Epidermal melanocyte (primary cell): ENCODE data around the gene BRD7.
"Not testable (repeated sequence)": the region's sequence is repeated elsewhere in the genome, so short reads cannot be mapped to it uniquely, and the experiment has no call there.

Experiments used
- DNase-seq: peaks from one replicate; pipeline ENCODE4 v3.0.0; 2011; ENCODE audit warnings: low spot score; ENCODE audit not compliant: insufficient read length

The BRD7 gene

GRCh38 chr16:50360033-50360778 is 8.6 kb downstream of the BRD7 start:
- DNase-seq = no peak

- no peak for DNase-seq
These were observed 9.2 kb downstream of the BRD7 start for GRCh38 chr16:50359626-50360025.

GRCh38 chr16:50354629-50355456 is 13.9 kb downstream of the BRD7 start:
- DNase-seq = no peak

GRCh38 chr16:50354082-50354481 is 14.7 kb downstream of the BRD7 start:
- DNase-seq = no peak

GRCh38 chr16:50351952-50352351 is 16.8 kb downstream of the BRD7 start:
- no peak for DNase-seq

GRCh38 chr16:50351116-50351515 is 17.7 kb downstream of the BRD7 start:
- no peak for DNase-seq

GRCh38 chr16:50345210-50345609 is 23.6 kb downstream of the BRD7 start:
- DNase-seq = not testable (repeated sequence)

GRCh38 chr16:50343566-50343965 is 25.2 kb downstream of the BRD7 start:
- DNase-seq = not testable (repeated sequence)

- no peak for DNase-seq
These were observed 28.2 kb downstream of the BRD7 start for GRCh38 chr16:50340578-50340977.

GRCh38 chr16:50338371-50339231 is 30.2 kb downstream of the BRD7 start:
- no peak for DNase-seq

- no peak for DNase-seq
These were observed 31.9 kb downstream of the BRD7 start for GRCh38 chr16:50336884-50337283.

- no peak for DNase-seq
These were observed 33.4 kb downstream of the BRD7 start for GRCh38 chr16:50335196-50335958.

- DNase-seq = no peak
These were observed 34.4 kb downstream of the BRD7 start for GRCh38 chr16:50334106-50334975.

GRCh38 chr16:50332599-50332998 is 36.2 kb downstream of the BRD7 start:
- no peak for DNase-seq

GRCh38 chr16:50331570-50331969 is 37.2 kb downstream of the BRD7 start:
- no peak for DNase-seq

GRCh38 chr16:50329446-50330189 is 39.2 kb downstream of the BRD7 start:
- DNase-seq = no peak

- no peak for DNase-seq
These were observed 41.8 kb downstream of the BRD7 start for GRCh38 chr16:50326835-50327465.

GRCh38 chr16:50326264-50326663 is 42.5 kb downstream of the BRD7 start:
- DNase-seq = no peak

- no peak for DNase-seq
These were observed 44.4 kb downstream of the BRD7 start for GRCh38 chr16:50324345-50324744.
